ENCODE data around the gene STK32B.

DNA sequence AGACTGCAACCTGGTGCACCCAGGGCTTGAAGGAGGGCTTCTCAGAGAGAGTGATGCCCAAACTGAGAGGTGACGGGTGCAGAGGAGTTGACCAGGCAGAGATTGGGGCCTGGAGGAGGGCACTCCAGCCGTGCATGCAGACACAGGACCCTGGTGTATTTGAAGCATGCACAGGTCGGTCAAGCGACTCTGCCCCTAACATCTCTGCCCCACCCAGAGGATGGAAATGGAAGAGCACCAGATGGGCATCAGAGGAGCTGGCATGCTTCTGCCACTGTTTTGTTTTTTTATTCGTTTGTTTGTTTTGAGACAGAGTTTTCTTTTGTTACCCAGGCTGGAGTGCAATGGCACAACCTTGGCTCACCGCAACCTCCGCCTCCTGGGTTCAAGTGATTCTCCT, 336.2 kb downstream of the STK32B start:
- TF ChIP-seq, protein P1, sequence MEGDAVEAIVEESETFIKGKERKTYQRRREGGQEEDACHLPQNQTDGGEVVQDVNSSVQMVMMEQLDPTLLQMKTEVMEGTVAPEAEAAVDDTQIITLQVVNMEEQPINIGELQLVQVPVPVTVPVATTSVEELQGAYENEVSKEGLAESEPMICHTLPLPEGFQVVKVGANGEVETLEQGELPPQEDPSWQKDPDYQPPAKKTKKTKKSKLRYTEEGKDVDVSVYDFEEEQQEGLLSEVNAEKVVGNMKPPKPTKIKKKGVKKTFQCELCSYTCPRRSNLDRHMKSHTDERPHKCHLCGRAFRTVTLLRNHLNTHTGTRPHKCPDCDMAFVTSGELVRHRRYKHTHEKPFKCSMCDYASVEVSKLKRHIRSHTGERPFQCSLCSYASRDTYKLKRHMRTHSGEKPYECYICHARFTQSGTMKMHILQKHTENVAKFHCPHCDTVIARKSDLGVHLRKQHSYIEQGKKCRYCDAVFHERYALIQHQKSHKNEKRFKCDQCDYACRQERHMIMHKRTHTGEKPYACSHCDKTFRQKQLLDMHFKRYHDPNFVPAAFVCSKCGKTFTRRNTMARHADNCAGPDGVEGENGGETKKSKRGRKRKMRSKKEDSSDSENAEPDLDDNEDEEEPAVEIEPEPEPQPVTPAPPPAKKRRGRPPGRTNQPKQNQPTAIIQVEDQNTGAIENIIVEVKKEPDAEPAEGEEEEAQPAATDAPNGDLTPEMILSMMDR (IDR thresholded peaks at IDR 0.05) = no peak
- TF ChIP-seq POLR2A (IDR thresholded peaks at IDR 0.05) (no peak), POLR2AphosphoS5 (IDR thresholded peaks at IDR 0.05) (no peak)
